GM18502 (cell line): Measurements from ENCODE around the gene MEF2C.

Source experiments
- ATAC-seq: cut with Tn5 transposase; IDR thresholded peaks from one replicate; pipeline ENCODE4 v1.9.1; 2021; ENCODE audit warnings: mild to moderate bottlenecking; ENCODE audit not compliant: unreplicated experiment, poor library complexity

MEF2C gene

GRCh38 chr5:88833371-88834130 lies 49.4 kb downstream of the MEF2C start:
- peak; percentile 43 for ATAC-seq

DNA sequence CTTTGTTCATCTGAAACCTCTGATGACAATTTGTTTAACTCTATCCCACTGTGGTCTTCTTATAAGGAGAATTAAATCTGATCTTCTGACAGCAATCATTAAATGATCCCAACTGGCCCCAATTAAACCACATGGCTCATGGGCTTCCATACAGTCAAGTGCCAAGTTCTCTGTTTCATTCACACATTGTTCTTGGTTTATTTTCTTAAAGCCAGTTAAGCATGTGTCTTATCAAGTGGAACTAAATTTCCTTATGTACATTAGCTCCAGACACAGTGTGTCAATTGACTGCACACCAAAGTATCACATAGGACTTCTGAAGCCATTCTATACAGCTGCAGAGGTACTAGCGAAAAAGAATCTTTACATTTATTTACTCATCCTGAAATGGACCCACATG lies 51.2 kb downstream of the MEF2C start:
- ATAC-seq: no peak

DNA sequence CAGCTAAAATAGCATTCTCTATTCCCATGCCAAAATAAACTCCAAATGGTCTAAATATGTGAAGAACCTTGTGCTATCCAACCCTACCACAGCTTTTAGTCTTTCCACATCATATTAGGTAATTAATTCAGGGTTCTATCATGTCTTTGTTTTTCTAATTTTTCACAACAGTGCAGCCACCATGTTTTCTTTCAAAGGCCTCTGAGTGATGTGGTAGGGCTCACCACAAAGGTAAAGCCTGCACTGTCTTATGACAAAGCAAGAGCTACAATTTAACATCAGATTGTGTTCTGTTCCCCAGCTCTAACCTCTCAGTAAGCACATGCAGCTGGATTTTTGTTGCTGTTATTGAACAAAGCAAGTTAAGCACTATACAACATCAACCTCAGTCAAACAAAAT lies 52.4 kb downstream of the MEF2C start:
- peak; percentile 23 for ATAC-seq

DNA sequence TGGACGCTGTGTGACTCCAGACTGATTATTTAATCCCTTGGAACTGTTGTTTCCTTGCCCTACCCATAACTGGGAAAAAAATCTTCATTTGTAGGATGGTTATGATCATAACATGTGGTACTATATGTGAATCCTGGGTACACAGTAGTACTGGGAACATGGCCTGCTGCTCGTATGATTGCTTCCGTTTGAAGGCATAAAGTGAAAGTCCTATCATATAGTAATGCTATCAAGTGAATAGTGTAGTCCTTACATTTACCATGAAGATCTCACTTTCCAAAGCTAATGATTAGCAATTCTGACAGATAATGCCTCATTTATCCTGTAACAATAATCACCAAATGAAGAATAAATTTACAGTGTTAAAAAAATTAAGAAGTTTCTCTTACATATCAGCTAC lies 53.2 kb downstream of the MEF2C start:
- ATAC-seq: no peak

GRCh38 chr5:88829054-88829453 lies 53.9 kb downstream of the MEF2C start:
- no peak for ATAC-seq

DNA sequence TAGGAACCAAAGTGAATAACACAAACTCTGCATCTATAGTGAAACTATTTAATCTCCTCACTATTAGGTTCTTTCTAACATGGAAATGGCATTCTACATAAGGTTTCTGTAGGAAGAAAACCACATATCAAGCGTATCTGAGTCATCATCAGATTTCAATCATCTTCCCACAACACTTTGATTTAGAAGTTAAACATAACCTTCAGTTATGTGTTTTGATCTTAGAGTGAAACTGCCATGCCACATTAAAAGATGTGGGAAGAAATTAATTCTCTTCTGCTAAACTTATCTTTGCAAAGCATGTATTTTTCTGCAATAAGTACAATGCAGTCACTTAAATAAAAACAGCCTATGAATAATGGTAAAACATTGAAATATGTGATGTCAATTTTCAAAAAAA lies 55.0 kb downstream of the MEF2C start:
- ATAC-seq: no peak

DNA sequence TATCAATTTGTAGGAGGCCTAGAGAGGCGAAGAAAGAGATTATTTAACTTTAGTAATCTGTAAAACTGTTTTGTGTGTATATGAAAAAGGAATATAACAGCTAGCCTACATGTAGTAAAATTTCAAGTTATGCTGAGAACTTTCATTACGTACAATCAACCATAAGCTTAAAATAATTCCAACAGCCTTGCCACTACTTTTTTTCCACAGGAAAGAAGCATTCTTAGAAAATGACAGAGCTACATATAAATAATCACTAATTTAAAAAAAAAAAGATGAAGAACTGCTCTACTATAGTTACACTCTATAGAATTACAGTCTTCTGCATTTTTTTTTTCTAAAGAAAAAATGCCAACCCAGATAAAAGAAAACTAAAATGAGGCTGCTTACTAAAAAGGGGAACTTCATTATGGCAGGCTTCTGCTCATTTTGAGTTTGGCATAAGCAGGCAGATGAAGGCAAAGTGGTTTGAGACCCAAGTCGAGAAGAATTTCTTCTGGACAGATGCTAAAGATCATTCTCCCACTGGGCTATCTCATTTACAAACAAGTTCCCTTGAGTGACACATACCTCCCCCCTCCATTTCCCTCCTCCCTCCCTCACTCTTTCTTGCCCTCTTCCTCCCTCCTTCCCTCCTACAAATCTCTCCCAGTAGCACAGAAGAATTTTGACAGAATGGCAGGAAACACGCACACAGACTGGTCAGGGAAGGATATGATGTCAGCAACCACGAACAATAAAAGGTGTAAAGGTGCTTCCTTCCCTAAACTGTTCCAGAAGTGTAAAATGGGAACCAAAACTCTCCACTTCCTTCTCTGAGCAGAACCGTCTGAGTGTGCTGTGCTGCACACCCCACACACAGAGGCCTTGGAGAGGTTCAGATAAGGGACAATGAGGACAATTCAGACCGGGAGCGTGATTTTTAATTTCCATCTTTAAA lies 56.1 kb downstream of the MEF2C start:
- ATAC-seq: peak; percentile 74

DNA sequence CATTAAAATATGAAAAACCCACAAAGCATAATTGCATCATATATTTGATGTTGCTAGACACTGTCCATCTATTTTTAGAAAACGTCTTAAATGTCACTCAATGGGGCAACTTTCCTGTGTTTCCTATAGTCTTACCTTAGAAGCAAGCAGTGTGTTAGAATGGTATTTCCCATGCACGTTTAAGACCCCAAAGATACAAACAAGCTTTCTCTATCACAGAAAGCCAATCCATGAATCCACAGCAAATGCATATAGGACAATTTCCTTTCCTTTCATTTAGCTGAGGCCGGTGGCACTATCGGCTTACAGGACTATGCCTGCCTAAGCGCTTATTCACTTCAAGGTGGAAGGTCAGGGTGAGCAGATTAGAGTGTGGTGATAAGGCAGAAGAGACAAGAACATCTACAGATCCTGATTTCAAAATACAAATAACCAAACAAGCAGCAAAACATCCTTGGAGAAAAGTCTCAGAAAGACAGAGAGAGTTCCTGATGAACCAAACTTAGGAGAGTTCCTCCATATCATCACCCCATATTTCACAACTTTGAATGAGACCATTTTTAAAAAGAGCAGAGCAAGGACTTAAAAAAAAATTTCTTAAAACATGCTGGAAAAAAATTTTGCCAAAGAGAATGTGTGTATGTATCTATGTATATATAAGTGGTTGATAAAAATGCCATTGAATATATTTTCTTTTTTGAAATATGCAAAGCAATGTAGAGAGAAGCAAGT lies 57.2 kb downstream of the MEF2C start:
- ATAC-seq: no peak

GRCh38 chr5:88824892-88825583 lies 57.9 kb downstream of the MEF2C start:
- no peak for ATAC-seq

- no peak for ATAC-seq
Observed at GRCh38 chr5:88824141-88824540, 58.8 kb downstream of the MEF2C start.

- ATAC-seq: no peak
Observed at GRCh38 chr5:88823201-88823600, 59.8 kb downstream of the MEF2C start.

- peak; percentile 29 for ATAC-seq
Observed at GRCh38 chr5:88821161-88821560, 61.8 kb downstream of the MEF2C start.

GRCh38 chr5:88820581-88820980 lies 62.4 kb downstream of the MEF2C start:
- ATAC-seq: no peak

GRCh38 chr5:88819301-88819999 lies 63.5 kb downstream of the MEF2C start:
- peak; percentile 53 for ATAC-seq

- no peak for ATAC-seq
Observed at GRCh38 chr5:88818296-88818695, 64.7 kb downstream of the MEF2C start.

- no peak for ATAC-seq
Observed at GRCh38 chr5:88816195-88816594, 66.8 kb downstream of the MEF2C start.

DNA sequence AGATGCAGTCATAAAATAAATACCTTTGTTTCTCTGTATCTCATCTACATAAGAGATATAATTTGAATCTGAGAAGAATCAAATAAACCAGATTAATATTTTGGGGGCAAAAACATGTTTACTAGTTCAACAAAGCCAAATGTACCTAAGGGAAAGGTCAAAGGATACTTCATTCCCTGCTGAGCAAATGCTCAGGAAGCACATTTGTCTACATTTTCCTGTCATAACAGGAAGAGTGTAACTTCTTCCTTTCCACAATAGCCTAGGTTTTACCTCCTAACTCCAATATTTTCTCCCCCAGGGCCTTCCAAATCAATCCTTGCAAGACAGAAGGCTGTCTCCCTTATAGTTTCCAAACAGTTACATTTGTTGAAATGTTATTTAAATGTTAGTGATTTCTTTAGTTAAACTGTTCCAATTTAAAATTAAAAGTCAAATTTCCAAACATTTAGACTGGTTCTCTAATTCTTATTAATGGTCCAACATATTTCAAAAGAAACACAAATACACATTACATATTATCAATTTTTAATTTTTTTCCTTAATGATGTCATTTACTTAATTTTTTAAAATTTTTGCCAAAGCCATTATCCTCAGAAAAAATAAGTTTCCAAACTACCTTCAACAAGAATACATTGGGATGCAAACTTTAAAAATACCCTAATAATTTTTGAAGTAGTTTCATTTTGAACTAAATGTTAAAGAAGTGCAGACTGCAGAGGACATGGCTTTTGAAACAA lies 67.8 kb downstream of the MEF2C start:
- ATAC-seq: no peak

DNA sequence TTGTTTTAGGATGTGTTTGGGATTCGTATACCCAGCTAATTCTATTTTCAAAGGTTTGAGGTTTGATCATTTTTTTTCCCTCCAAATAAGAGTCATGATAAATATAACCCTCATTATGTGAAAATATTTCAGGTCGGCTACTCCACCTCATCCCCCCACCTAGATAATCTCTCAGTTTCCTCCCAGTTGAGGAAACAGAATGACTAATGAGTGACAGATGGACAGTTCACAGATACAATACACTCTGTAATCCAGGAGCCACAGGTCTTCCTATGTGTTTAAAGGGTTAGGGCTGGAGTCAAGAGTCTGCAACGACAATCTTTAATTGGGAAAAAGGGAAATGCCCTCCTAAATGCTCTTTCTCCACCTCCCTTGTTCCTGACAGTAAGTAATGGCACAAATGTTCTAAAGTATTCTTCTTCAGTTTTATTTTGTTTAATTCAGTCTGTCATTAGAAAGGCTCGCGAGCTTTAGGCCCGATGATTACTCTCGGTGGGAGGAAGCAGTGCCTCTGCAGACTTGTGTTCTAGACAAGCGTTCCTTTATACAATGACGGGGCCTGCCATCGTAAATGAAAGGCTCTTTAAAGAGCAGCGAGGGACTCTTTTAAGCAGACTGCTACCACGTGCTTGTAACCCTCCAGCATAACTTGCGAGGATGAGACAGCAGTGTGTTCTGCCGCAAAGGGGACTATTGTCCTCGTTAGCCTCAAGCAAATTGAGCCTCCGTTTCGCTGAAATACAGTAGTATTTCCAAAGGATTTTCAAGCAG lies 69.0 kb downstream of the MEF2C start:
- ATAC-seq: no peak
